Measurements from ENCODE around the gene MYB. TPM values are rescaled to one million over a fixed set of nuclear protein-coding genes. Genes with fewer than 3 reads are reported as not detected.

The MYB gene
- total RNA-seq, 2 donors from 2014 or later = 89.6 to 91.4 TPM

GRCh38 chr6:135202836-135203235, 21.7 kb downstream of the MYB start:
- DNase-seq = no peak
- peaks cover 8 to 47% of the 10 kb centered on the region in 2 donors for H3K36me3 Mint-ChIP-seq (ENCODE audit: insufficient read depth in 2 of 2)
- no peaks in the 10 kb centered on the region for H3K27me3 Mint-ChIP-seq (ENCODE audit: low read depth)
- no peaks in the 10 kb centered on the region for H3K4me1 Mint-ChIP-seq (ENCODE audit: low read depth)
- H3K4me3 Mint-ChIP-seq = no peak overlapping the region
- no peaks in the 10 kb centered on the region for H3K9me3 Mint-ChIP-seq
- no peak for ATAC-seq (replicated peaks in 1 of 2)
- no peak overlapping the region for H3K27ac Mint-ChIP-seq

- no peak for DNase-seq
- H3K4me3 Mint-ChIP-seq = no peak overlapping the region
- ATAC-seq (replicated peaks in 1 of 2) = no peak
- peaks cover 16 to 46% of the 10 kb centered on the region in 2 donors for H3K36me3 Mint-ChIP-seq (ENCODE audit: insufficient read depth in 2 of 2)
- H3K27me3 Mint-ChIP-seq (ENCODE audit: low read depth) = no peaks in the 10 kb centered on the region
- H3K27ac Mint-ChIP-seq = no peak overlapping the region
- peaks cover 19% of the 10 kb centered on the region for H3K4me1 Mint-ChIP-seq (ENCODE audit: low read depth)
- H3K9me3 Mint-ChIP-seq = no peaks in the 10 kb centered on the region
Measured at GRCh38 chr6:135204951-135205350, 23.8 kb downstream of the MYB start.

GRCh38 chr6:135209803-135210202, 28.7 kb downstream of the MYB start:
- no peaks in the 10 kb centered on the region for H3K9me3 Mint-ChIP-seq
- H3K4me1 Mint-ChIP-seq (ENCODE audit: low read depth) = peaks cover 47% of the 10 kb centered on the region
- no peak for DNase-seq
- peak overlapping the region in 1 of 2 donors; percentile 53 for H3K4me3 Mint-ChIP-seq
- peaks cover 15 to 47% of the 10 kb centered on the region in 2 donors for H3K36me3 Mint-ChIP-seq (ENCODE audit: insufficient read depth in 2 of 2)
- no peaks in the 10 kb centered on the region for H3K27me3 Mint-ChIP-seq (ENCODE audit: low read depth)
- ATAC-seq (replicated peaks in 1 of 2) = no peak
- peak overlapping the region; percentile 70 for H3K27ac Mint-ChIP-seq

DNA sequence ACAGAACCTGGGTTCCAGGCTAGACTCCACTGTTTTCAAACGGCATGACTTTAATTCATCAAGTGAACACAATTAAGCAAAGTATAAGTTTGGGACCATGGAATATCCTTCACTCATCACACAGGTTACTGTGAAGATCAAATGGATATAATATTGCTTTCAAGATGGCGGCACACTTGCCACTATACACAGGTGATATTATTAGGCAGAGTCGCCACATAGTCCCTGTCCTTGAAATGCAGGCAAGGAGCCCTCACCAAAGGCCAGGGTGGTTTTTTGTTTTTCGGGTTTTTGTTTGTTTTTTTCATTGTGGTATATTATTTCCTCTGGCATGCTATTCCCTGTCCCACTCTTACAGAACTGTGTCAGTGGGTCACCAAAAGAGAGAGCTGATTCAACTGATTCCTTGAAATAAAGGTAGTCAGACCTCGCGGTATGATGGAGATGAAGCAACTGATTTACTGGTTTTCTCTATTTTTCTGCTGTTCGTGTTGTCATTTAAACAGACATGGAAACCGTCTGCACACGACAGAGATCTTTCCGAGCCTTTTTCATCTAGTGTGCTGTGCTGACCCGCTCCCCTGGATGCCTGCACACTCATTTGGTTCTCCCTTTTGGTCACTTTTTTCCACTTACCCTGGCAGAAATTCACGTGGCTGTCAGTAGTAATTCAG, 29.7 kb downstream of the MYB start:
- ATAC-seq (replicated peaks in 1 of 2) = peak; percentile 47 to 75
- peak overlapping the region in 1 of 2 donors; percentile 53 for H3K4me3 Mint-ChIP-seq
- H3K4me1 Mint-ChIP-seq (ENCODE audit: low read depth) = peaks cover 52% of the 10 kb centered on the region
- peak overlapping the region; percentile 70 for H3K27ac Mint-ChIP-seq
- no peaks in the 10 kb centered on the region for H3K9me3 Mint-ChIP-seq
- H3K27me3 Mint-ChIP-seq (ENCODE audit: low read depth) = no peaks in the 10 kb centered on the region
- peak in 1 of 2 donors; percentile 32 for DNase-seq
- H3K36me3 Mint-ChIP-seq (ENCODE audit: insufficient read depth in 2 of 2) = peaks cover 17 to 48% of the 10 kb centered on the region in 2 donors

- Mint-ChIP-seq H3K27me3 (ENCODE audit: low read depth) (no peaks in the 10 kb centered on the region), H3K9me3 (no peaks in the 10 kb centered on the region), H3K36me3 (ENCODE audit: insufficient read depth in 2 of 2) (peaks cover 17 to 50% of the 10 kb centered on the region in 2 donors), H3K4me1 (ENCODE audit: low read depth) (peaks cover 52% of the 10 kb centered on the region), H3K4me3 (peak overlapping the region in 1 of 2 donors; percentile 53), H3K27ac (peak overlapping the region; percentile 70)
- DNase-seq = no peak
- peak in 1 of 2 donors; percentile 35 for ATAC-seq (replicated peaks in 1 of 2)
Measured at GRCh38 chr6:135211306-135211702, 30.2 kb downstream of the MYB start.

DNA sequence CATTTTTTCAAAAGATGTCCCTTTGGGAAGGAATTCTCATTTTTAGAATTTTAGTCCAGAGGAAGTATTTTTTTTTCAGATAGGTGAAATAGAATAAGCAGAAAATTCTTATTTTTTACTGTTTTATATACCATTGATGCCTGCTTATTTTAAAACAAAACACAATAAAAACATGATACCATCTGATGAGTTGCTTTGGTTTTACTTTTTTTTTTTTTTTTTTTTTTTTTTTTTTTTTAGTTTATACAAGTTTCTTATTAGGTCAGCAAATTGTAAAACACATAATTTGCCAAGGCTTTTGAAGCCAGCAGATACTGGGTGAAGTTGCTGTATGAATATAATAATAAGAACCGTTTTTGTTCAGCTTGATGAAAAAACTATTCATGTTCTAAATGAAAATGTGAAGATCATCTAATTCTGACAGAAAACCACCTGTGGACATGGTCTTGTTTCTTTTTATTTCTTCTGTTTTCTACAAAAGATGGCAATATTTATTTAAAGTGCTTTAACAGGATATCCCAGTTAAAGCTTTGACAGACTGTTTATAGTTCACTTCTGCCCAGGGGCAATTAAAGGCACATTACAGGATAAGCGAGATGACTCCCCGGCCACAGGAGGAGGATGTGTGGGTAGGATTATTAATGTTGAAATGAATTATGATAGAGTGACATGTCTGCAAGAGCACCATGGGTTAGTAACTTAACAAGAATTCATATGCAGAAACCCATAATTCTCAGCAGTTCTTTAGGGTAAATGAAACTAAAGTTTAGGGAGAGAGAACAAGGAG, 31.1 kb downstream of the MYB start:
- H3K27me3 Mint-ChIP-seq (ENCODE audit: low read depth) = no peaks in the 10 kb centered on the region
- ATAC-seq (replicated peaks in 1 of 2) = peak; percentile 45 to 51
- H3K27ac Mint-ChIP-seq = peak overlapping the region; percentile 86
- H3K4me1 Mint-ChIP-seq (ENCODE audit: low read depth) = peaks cover 52% of the 10 kb centered on the region
- peak in 1 of 2 donors; percentile 30 for DNase-seq
- H3K36me3 Mint-ChIP-seq (ENCODE audit: insufficient read depth in 2 of 2) = peaks cover 17 to 52% of the 10 kb centered on the region in 2 donors
- H3K4me3 Mint-ChIP-seq = peak overlapping the region; percentile 24 to 67
- H3K9me3 Mint-ChIP-seq = no peaks in the 10 kb centered on the region

DNA sequence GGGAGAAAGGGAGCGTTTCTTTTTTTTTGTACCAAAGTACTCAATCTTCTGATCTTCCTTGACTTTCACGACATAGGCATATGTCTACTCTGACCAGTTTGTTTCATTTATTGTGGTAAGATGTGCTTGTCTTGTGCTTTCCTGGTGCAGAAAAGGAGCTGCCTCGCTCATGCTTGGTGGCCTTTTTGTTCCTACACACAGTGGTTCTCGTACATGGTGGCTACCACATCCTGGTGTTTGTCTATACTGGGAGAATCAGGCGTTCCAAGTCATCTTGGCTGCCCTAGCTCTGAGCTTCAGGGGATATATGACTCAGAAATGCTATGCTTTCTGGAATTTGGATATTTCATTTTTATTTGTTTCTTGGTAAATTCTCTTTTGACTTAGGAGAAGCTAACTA, 31.8 kb downstream of the MYB start:
- no peaks in the 10 kb centered on the region for H3K9me3 Mint-ChIP-seq
- H3K27ac Mint-ChIP-seq = peak overlapping the region; percentile 86
- H3K36me3 Mint-ChIP-seq (ENCODE audit: insufficient read depth in 2 of 2) = peaks cover 23 to 57% of the 10 kb centered on the region in 2 donors
- H3K27me3 Mint-ChIP-seq (ENCODE audit: low read depth) = no peaks in the 10 kb centered on the region
- no peak for DNase-seq
- peaks cover 52% of the 10 kb centered on the region for H3K4me1 Mint-ChIP-seq (ENCODE audit: low read depth)
- ATAC-seq (replicated peaks in 1 of 2) = peak; percentile 27 to 34
- H3K4me3 Mint-ChIP-seq = peak overlapping the region; percentile 24 to 67

GRCh38 chr6:135213616-135214015, 32.5 kb downstream of the MYB start:
- no peak overlapping the region for H3K4me3 Mint-ChIP-seq
- no peak overlapping the region for H3K27ac Mint-ChIP-seq
- no peaks in the 10 kb centered on the region for H3K27me3 Mint-ChIP-seq (ENCODE audit: low read depth)
- no peak for DNase-seq
- H3K9me3 Mint-ChIP-seq = no peaks in the 10 kb centered on the region
- peaks cover 47% of the 10 kb centered on the region for H3K4me1 Mint-ChIP-seq (ENCODE audit: low read depth)
- ATAC-seq (replicated peaks in 1 of 2) = no peak
- peaks cover 23 to 57% of the 10 kb centered on the region in 2 donors for H3K36me3 Mint-ChIP-seq (ENCODE audit: insufficient read depth in 2 of 2)

DNA sequence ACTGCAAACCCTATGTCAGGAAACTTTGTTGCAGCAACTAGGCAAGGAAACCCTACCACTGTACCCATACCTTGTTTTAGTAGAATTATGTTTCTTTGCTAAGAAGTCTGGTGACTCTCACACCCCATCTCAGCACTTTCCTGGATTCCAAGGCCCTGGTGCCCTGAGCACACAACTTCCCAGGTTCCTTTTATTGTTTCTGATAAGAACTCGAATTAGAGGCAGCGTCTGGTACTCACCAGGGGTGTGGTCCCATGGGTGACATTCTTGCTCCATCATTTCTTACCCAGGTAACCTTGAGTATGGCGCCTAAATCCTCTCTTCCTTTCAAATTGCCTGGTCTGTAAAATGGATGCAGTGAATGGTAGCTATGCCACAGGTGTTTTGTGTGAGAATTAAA, 34.1 kb downstream of the MYB start:
- peaks cover 31% of the 10 kb centered on the region for H3K4me1 Mint-ChIP-seq (ENCODE audit: low read depth)
- no peak overlapping the region for H3K4me3 Mint-ChIP-seq
- peaks cover 24 to 60% of the 10 kb centered on the region in 2 donors for H3K36me3 Mint-ChIP-seq (ENCODE audit: insufficient read depth in 2 of 2)
- no peak for ATAC-seq (replicated peaks in 1 of 2)
- H3K27me3 Mint-ChIP-seq (ENCODE audit: low read depth) = no peaks in the 10 kb centered on the region
- no peaks in the 10 kb centered on the region for H3K9me3 Mint-ChIP-seq
- no peak overlapping the region for H3K27ac Mint-ChIP-seq
- no peak for DNase-seq

DNA sequence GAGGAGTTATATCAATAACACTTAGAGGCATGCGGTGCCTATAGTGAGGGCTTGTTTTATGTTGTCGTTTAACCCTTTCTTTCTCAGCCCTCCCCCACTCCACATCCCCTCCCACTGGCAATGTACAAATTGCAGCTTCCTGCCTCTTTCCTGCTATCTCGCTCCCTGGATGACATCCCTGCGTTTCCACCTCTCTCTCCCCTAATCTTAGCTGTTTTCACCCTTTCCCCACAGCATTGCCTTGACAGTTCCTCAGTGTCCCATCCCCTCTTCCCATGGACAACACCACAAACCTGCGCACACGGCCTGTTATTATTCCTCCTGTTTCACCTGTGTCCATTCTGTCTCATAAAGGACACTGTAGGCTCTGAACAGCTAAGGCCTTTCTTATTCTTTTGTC, 34.5 kb downstream of the MYB start:
- ATAC-seq (replicated peaks in 1 of 2) (no peak), DNase-seq (no peak)
- Mint-ChIP-seq H3K36me3 (ENCODE audit: insufficient read depth in 2 of 2) (peaks cover 24 to 56% of the 10 kb centered on the region in 2 donors), H3K27ac (no peak overlapping the region), H3K27me3 (ENCODE audit: low read depth) (no peaks in the 10 kb centered on the region), H3K9me3 (no peaks in the 10 kb centered on the region), H3K4me1 (ENCODE audit: low read depth) (peaks cover 27% of the 10 kb centered on the region), H3K4me3 (no peak overlapping the region)

DNA sequence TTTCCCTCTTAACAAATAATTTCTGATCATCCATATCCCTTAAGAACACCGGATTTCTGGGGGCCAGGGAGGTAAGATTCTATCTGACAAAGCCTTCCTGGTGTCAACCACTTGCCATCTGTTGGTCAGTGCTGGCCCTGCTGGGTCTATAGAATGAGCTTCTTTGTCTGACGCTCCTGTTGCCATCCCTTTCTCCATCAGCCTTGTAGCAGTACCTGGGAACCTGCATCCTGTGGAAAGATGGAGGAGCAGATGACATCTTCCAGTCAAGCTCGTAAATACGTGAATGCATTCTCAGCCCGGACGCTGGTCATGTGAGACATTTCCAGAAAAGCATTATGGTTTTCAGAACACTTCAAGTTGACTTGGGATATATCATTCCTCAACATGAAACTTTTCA, 36.6 kb downstream of the MYB start:
- no peak for ATAC-seq (replicated peaks in 1 of 2)
- Mint-ChIP-seq H3K9me3 (no peaks in the 10 kb centered on the region), H3K4me3 (no peak overlapping the region), H3K27me3 (ENCODE audit: low read depth) (no peaks in the 10 kb centered on the region), H3K4me1 (ENCODE audit: low read depth) (peaks cover 17% of the 10 kb centered on the region), H3K27ac (no peak overlapping the region), H3K36me3 (ENCODE audit: insufficient read depth in 2 of 2) (peaks cover 16 to 44% of the 10 kb centered on the region in 2 donors)
- DNase-seq = no peak

- DNase-seq (no peak), ATAC-seq (replicated peaks in 1 of 2) (no peak)
- peaks cover 16 to 37% of the 10 kb centered on the region in 2 donors for H3K36me3 Mint-ChIP-seq (ENCODE audit: insufficient read depth in 2 of 2)
- H3K27ac Mint-ChIP-seq = no peak overlapping the region
- no peak overlapping the region for H3K4me3 Mint-ChIP-seq
- H3K27me3 Mint-ChIP-seq (ENCODE audit: low read depth) = no peaks in the 10 kb centered on the region
- H3K9me3 Mint-ChIP-seq = no peaks in the 10 kb centered on the region
- peaks cover 26% of the 10 kb centered on the region for H3K4me1 Mint-ChIP-seq (ENCODE audit: low read depth)
Measured at GRCh38 chr6:135219346-135219745, 38.2 kb downstream of the MYB start.

DNA sequence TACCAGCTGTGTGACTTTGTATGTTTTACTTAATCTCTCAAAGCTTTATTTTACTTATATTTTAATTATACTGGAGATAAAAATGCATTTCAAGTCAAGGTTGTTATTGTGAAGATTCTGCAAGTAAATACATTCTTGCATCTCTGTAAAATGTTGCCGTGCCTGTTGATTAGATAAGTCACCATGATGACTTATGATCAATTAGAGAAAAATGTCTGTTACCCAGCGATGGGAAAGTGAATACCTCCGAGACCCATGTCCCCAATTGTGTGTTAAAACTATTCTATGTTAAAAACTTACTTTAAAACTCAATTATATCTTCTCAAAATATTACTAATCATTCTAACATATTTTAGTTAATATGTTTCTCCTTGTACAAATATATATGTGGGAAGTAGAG, 39.9 kb downstream of the MYB start:
- Mint-ChIP-seq H3K9me3 (no peaks in the 10 kb centered on the region), H3K4me1 (ENCODE audit: low read depth) (peaks cover 21% of the 10 kb centered on the region), H3K36me3 (ENCODE audit: insufficient read depth in 2 of 2) (peaks cover 14 to 27% of the 10 kb centered on the region in 2 donors)

More for the DNA sequence above, 39.9 kb downstream of the MYB start:
- ATAC-seq (replicated peaks in 1 of 2) = no peak
- no peak for DNase-seq
- Mint-ChIP-seq H3K27ac (no peak overlapping the region), H3K4me3 (no peak overlapping the region), H3K27me3 (ENCODE audit: low read depth) (no peaks in the 10 kb centered on the region)

Measured in activated T-cell treated with anti-CD3 and anti-CD28 coated beads, Interleukin-2, amount 50 U/mL, for 72 hours (primary cell).